ENCODE measurements around the gene SSR2. TPM values are rescaled to one million over a fixed set of nuclear protein-coding genes. Genes with fewer than 3 reads are reported as not detected.

SSR2 gene
- polyA plus RNA-seq, 1 donor (not counting 4 experiments of a cell fraction or from before 2014, with no cell fraction given) = 302 TPM

- peaks cover 4% of the 10 kb centered on the region for H3K27me3 ChIP-seq (ENCODE audit: control insufficient read depth, extremely low read depth, insufficient read depth, low read length)
- H2AFZ ChIP-seq (ENCODE audit: control insufficient read depth, low read length) = no peak overlapping the region
- TF ChIP-seq, protein P1, sequence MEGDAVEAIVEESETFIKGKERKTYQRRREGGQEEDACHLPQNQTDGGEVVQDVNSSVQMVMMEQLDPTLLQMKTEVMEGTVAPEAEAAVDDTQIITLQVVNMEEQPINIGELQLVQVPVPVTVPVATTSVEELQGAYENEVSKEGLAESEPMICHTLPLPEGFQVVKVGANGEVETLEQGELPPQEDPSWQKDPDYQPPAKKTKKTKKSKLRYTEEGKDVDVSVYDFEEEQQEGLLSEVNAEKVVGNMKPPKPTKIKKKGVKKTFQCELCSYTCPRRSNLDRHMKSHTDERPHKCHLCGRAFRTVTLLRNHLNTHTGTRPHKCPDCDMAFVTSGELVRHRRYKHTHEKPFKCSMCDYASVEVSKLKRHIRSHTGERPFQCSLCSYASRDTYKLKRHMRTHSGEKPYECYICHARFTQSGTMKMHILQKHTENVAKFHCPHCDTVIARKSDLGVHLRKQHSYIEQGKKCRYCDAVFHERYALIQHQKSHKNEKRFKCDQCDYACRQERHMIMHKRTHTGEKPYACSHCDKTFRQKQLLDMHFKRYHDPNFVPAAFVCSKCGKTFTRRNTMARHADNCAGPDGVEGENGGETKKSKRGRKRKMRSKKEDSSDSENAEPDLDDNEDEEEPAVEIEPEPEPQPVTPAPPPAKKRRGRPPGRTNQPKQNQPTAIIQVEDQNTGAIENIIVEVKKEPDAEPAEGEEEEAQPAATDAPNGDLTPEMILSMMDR (optimal IDR thresholded peaks at IDR 0.05 in 1 of 3, IDR thresholded peaks at IDR 0.05 in 1 of 3, conservative IDR thresholded peaks at IDR 0.05 in 1 of 3; ENCODE audit: extremely low read depth in 1 of 3, insufficient read depth in 2 of 3, low read length in 3 of 3) = no peak
- no peak for TF ChIP-seq EZH2 (IDR thresholded peaks at IDR 0.05; ENCODE audit: low read length)
- H3K9me1 ChIP-seq (ENCODE audit: control insufficient read depth, extremely low read depth, insufficient read depth, low read length) = no peaks in the 10 kb centered on the region
- no peaks in the 10 kb centered on the region for H4K20me1 ChIP-seq (ENCODE audit: control insufficient read depth, extremely low read depth, insufficient read depth, low read length)
- H3K4me3 ChIP-seq (ENCODE audit: control insufficient read depth in 2 of 3, extremely low read depth in 1 of 3, insufficient read depth in 2 of 3, low read depth in 1 of 3, low read length in 3 of 3) = no peak overlapping the region
- no peaks in the 10 kb centered on the region for H3K9me3 ChIP-seq (ENCODE audit: control insufficient read depth, low read depth, low read length)
- FAIRE-seq (no peak), DNase-seq (ENCODE audit: low read depth, low spot score) (no peak)
- H3K36me3 ChIP-seq (ENCODE audit: control insufficient read depth in 2 of 2, extremely low read depth in 1 of 2, insufficient read depth in 2 of 2, low read length in 2 of 2) = peaks cover 0 to 2% of the 10 kb centered on the region in 2 experiments
- dilution Hi-C loops (cut with MboI; ENCODE audit: extremely low pct_ligation_motif_present, low sequenced_read_pairs) = no loop called here
- H3K4me1 ChIP-seq (ENCODE audit: control insufficient read depth, extremely low read depth, insufficient read depth, low read length) = peaks cover 1% of the 10 kb centered on the region
- peaks cover 9% of the 10 kb centered on the region for H3K79me2 ChIP-seq (ENCODE audit: control insufficient read depth, insufficient read depth, low read length)
- H3K27ac ChIP-seq (ENCODE audit: control insufficient read depth, insufficient read depth, low read length) = no peak overlapping the region
- no peak overlapping the region for H3K9ac ChIP-seq (ENCODE audit: control insufficient read depth, extremely low read depth, insufficient read depth, low read length)
- H3K4me2 ChIP-seq (ENCODE audit: control insufficient read depth, extremely low read depth, insufficient read depth, low read depth, low read length) = no peak overlapping the region
Observed at GRCh38 chr1:156024801-156025200, 4.0 kb upstream of the SSR2 start.

DNA sequence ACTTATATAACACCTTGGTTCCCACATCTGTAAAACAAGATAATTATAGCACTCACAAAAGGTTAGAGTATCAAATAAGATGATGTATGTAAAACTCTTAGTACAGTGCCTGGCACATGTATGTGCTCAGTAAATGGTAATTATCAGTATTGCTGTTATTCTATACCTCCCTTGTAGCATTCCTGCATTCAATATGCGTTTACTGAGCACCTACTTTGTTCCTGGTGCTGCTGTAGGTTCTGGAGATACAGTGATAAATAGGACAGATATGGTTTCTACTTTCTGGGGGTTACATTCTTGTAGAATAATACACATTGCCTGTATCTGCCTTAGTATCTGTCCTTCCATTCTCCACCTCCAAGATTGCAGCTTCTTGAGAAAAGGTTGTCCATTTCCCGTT, 1.2 kb upstream of the SSR2 start:
- no peak overlapping the region for H2AFZ ChIP-seq (ENCODE audit: control insufficient read depth, low read length)
- no peak for TF ChIP-seq EZH2 (IDR thresholded peaks at IDR 0.05; ENCODE audit: low read length)
- TF ChIP-seq, protein P1 (optimal IDR thresholded peaks at IDR 0.05 in 1 of 3, IDR thresholded peaks at IDR 0.05 in 1 of 3, conservative IDR thresholded peaks at IDR 0.05 in 1 of 3; ENCODE audit: extremely low read depth in 1 of 3, insufficient read depth in 2 of 3, low read length in 3 of 3) = no peak

More for the DNA sequence above, 1.2 kb upstream of the SSR2 start:
- H3K27ac ChIP-seq (ENCODE audit: control insufficient read depth, insufficient read depth, low read length) = no peak overlapping the region
- no peak overlapping the region for H3K4me2 ChIP-seq (ENCODE audit: control insufficient read depth, extremely low read depth, insufficient read depth, low read depth, low read length)
- no peak overlapping the region for H3K9ac ChIP-seq (ENCODE audit: control insufficient read depth, extremely low read depth, insufficient read depth, low read length)
- H3K9me1 ChIP-seq (ENCODE audit: control insufficient read depth, extremely low read depth, insufficient read depth, low read length) = no peaks in the 10 kb centered on the region
- DNase-seq (ENCODE audit: low read depth, low spot score) (no peak), FAIRE-seq (no peak)
- H3K27me3 ChIP-seq (ENCODE audit: control insufficient read depth, extremely low read depth, insufficient read depth, low read length) = peaks cover 4% of the 10 kb centered on the region
- dilution Hi-C loops (cut with MboI; ENCODE audit: extremely low pct_ligation_motif_present, low sequenced_read_pairs) = no loop called here
- H3K79me2 ChIP-seq (ENCODE audit: control insufficient read depth, insufficient read depth, low read length) = peaks cover 21% of the 10 kb centered on the region
- H3K9me3 ChIP-seq (ENCODE audit: control insufficient read depth, low read depth, low read length) = no peaks in the 10 kb centered on the region
- H3K4me1 ChIP-seq (ENCODE audit: control insufficient read depth, extremely low read depth, insufficient read depth, low read length) = peaks cover 4% of the 10 kb centered on the region
- peaks cover 2 to 10% of the 10 kb centered on the region in 2 experiments for H3K36me3 ChIP-seq (ENCODE audit: control insufficient read depth in 2 of 2, extremely low read depth in 1 of 2, insufficient read depth in 2 of 2, low read length in 2 of 2)
- H4K20me1 ChIP-seq (ENCODE audit: control insufficient read depth, extremely low read depth, insufficient read depth, low read length) = no peaks in the 10 kb centered on the region
- H3K4me3 ChIP-seq (ENCODE audit: control insufficient read depth in 2 of 3, extremely low read depth in 1 of 3, insufficient read depth in 2 of 3, low read depth in 1 of 3, low read length in 3 of 3) = no peak overlapping the region
